NCI-H2029 treated with DMSO at 0.1 percent for 48 hours (cell line): ENCODE measurements around the gene TMEM82.

Experiments used
- DNase-seq: peaks from one replicate; lab custom pipeline; 2025; lab: John Stamatoyannopoulos, UW

Gene TMEM82

DNA sequence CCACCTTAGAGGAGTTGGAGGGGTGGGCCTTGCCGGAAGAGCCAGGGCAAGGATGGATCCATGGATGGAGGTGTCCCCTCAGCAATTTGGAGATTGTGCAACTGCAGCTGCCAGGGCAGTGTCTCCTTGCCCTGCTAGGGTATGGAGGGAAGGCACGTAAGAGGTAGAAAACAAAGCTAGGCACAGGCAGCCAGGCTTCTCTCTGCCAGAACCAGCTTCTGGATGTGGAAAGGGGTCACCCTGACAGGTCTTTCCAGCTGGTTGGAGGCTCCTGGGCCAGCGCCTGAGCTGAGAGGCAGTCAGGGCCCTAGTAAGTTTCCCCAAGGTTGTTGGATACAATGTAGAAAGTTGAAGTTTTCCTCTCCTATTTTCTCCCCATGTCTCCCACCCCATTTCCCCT lies 21.4 kb upstream of the TMEM82 start:
- no peak for DNase-seq

DNA sequence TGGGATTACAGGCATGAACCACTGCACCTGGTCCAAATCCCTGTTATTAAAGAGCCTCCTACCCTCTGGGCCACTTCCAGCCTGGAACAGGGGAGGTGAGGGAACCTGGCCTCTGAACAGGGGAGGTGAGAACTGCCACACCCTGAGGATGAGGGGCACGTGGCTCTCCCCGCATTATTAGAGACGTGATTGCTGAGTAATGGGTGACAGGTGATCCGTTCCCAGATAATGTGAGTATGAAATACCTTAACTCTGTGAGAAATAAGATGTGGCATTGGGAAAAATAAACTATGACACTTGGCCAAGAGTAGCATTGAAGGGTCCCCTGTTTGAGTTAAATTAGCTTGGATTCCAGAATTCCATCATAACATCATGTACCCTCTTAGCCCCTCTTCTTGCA lies 19.9 kb upstream of the TMEM82 start:
- DNase-seq: no peak

GRCh38 chr1:15722836-15723532 lies 19.3 kb upstream of the TMEM82 start:
- DNase-seq: no peak

- DNase-seq: no peak
Observed at GRCh38 chr1:15723631-15724246, 18.6 kb upstream of the TMEM82 start.

GRCh38 chr1:15724949-15725880 lies 17.1 kb upstream of the TMEM82 start:
- no peak for DNase-seq

- no peak for DNase-seq
Observed at GRCh38 chr1:15726508-15726907, 15.8 kb upstream of the TMEM82 start.

GRCh38 chr1:15727021-15727420 lies 15.3 kb upstream of the TMEM82 start:
- DNase-seq: no peak

GRCh38 chr1:15727424-15727823 lies 14.9 kb upstream of the TMEM82 start:
- DNase-seq: no peak

DNA sequence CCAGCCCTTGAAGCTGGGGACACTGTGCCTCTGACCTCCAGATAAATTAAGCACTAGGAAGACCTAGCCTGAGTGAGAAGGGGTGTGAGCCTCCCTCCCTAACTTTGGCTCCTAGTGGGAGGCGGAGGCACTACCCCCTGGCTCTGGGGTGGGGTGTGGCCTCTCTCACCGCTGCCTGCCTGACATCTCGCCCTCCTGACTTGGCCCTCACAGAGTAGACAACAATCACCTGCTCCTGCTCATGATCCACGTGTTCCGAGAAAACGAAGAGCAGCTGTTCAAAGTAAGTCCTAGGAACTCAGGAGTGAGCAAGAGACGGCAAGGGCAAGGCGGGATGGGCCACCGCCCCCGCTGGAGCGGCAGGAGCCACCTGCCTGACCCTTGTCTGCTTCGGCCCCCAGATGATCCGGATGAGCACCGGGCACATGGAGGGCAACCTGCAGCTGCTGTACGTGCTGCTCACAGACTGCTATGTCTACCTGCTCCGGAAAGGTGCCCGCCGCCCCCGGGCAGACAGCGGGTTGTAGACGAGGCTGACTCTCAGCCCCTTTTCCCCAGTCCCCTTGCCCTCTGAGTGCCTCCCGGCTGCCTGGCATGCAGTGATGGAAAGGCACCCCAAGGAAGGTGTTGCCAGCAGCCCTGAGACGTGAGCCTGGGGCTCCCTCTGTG lies 14.3 kb upstream of the TMEM82 start:
- DNase-seq: no peak

DNA sequence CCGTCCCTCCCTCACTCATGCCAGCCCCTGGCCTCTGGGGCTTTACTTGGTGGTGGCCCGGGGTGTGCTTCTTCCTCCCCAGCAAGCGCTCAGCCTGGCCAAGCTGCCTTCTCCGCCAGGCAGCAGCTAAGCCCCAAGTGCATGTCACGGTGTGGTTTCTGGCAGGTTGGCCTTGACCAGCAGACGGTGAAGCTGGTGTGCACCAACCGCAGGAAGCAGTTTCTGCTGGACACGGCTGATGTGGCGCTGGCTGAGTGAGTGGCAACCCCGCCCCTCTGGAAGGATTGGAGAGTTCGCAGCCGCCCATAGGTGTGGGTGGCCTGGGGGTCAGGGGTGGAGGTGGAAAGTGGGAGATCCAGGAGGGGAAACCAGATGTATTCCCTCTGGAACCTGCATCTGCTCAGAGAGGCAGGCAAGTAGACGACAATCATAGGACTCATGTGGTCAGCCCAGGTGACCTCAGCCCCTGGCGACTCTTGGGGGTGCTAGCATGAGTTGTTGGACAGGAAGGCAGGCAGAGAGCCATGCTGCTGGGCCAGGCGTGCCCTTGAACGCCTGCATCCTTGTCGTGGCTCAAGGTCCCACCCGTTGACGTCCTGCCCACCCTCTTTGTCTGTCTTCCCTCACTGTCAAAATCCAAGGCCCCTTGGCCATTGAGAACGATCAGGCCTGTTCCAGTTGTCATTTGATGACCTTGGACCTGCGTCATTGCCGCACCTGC lies 13.2 kb upstream of the TMEM82 start:
- no peak for DNase-seq

DNA sequence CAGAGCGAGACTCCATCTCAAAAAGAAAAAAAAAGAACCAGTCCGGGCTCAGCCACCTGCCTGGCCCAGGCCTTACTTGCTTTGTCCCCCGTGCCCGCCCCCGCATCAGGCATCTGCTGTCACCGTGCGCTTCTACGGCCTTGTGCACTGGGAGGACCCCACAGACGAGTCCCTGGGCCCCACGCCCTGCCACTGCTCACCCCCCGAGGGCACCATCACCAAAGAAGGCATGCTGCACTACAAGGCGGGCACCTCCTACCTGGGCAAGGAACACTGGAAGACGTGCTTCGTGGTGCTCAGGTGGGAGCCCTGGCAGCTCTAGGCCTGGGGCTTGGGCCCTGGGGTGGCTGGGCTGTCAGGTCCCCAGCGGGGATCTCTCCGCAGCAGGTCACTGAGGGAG lies 11.9 kb upstream of the TMEM82 start:
- DNase-seq: no peak

- no peak for DNase-seq
Observed at GRCh38 chr1:15730936-15731335, 11.4 kb upstream of the TMEM82 start.

DNA sequence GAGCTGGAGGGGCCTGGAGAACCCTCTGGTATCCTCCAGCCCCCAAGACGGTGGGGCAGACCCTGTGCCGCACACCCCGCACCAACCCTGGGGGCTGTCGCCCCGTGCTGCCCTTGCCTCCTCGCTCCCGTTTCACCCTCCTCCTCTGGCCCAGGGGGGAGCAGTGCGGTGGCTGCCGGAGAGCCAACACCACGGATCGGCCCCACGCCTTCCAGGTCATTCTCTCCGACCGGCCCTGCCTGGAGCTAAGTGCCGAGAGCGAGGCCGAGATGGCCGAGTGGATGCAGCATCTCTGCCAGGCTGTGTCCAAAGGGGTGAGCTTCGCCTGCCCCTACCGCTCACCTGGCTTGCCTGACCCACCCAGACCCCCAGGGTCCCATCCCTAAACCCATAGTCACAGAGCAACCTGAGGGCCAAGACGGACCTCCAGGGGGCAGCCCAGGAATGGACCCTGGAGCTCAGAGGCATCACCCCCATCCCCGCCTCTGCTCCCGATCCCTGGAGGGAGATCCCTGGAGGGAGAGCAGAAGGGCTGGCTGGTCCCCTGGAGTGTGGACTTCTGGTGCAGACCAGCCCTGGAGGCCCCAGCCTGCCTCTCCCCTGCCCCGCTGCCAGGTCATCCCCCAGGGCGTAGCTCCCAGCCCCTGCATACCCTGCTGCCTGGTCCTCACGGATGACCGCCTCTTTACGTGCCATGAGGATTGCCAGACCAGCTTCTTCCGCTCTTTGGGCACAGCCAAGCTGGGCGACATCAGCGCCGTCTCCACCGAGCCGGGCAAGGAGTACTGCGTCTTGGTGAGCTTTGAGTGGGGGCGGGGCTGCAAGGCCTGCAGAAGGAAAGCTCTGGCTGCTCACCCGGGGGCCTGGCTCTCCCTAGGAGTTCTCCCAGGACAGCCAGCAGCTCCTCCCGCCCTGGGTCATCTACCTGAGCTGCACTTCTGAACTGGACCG lies 10.3 kb upstream of the TMEM82 start:
- DNase-seq: no peak

DNA sequence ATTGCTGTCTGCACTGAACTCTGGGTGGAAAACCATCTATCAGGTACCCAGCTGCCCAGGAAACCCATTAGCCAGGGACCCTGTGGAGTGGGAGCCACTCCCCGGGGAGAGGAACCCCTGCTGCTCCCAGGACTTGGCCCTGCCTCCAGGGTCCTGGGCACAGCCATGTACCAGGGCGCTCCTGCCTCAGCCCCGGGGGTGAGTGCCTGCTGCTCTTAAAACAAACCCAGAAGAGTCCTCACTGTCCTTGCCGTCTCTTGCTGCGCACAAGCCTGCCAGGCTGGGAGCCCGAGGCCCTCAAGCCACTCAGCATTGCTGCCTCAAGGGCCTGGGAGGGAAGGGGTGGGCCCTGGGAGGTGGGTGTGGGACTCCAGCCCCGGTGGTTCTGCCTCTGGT lies 9.6 kb upstream of the TMEM82 start:
- DNase-seq: no peak

DNA sequence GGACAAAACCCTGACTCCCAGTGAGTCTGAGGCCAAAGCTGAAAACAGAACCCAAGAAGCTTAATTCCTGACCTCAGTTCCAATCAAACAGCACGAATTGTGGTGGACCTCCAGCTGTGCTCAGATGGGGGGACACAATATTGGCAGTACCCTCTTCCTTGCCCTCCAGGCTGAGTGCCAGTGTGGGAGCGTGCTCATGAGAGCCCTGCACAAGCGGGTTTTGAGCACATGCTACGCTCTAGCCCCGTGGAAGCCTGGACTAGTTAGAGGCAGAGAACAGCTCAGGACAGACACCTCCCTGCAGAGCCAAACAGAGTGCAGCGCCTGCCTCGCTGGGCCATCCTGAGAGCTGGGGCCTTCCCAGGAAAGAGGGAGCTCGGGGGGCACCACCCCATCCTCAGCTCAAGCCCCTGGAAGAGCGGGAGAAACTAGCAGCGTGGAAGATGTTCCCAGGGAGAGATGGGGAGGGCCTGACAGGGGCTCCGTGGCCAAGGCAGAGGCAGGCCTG lies 9.0 kb upstream of the TMEM82 start:
- no peak for DNase-seq

DNA sequence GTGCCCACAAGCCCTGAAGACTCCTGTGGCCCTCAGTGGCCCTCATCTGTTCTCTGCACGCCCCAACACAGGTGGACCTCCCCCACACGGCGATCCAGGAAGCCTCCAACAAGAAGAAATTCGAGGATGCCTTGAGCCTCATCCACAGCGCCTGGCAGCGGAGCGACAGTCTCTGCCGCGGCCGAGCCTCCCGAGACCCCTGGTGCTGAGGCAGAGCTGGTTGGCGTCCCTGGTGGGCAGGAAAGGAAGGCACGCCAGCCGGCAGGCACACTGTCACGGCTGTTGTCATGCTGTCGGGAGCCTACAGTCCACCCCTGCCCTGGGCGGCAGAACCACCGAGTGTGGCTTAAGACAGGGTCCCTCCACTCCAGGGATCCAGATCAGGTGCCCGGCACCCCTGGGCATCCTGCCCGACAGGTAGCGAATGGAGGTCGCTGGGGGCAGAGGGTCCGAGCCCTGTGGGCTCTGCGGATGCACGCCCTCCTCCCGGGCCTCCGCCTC lies 8.5 kb upstream of the TMEM82 start:
- DNase-seq: no peak

- DNase-seq: no peak
Observed at GRCh38 chr1:15734296-15734695, 8.0 kb upstream of the TMEM82 start.

GRCh38 chr1:15734901-15735300 lies 7.4 kb upstream of the TMEM82 start:
- DNase-seq: no peak

GRCh38 chr1:15735304-15736037 lies 6.8 kb upstream of the TMEM82 start:
- no peak for DNase-seq
